GM12878 (cell line): ENCODE data around the gene GRK5. TPM values are rescaled to one million over a fixed set of nuclear protein-coding genes. Genes with fewer than 3 reads are reported as not detected.
A peak's percentile ranks its signal among the peaks of the same experiment; 100 is the strongest.

Source experiments
- ATAC-seq: fragments of 200-7000 bp; cut with Tn5 transposase; 3 replicates; pipeline ENCODE4 v1.9.1; 2020; ENCODE audit warnings: mild to moderate bottlenecking, moderate library complexity
- BruUV-seq: library from RNA; stranded (reverse); fragments of 400-500 nt; replicated peaks from 2 replicates; lab custom pipeline; 2021; lab: Mats Ljungman, UMichigan
- CTCF ChIA-PET: fragments of 300-600 bp; sonication (Branson Sonifier 250); formaldehyde crosslinking; extraction: SDS; loops from one replicate; lab custom pipeline; 2021; ENCODE audit warnings: inconsistent platforms; lab: Yijun Ruan, JAX
- POLR2A ChIA-PET: fragments of 350-600 bp; formaldehyde crosslinking; extraction: SDS; loops from one replicate; lab custom pipeline; 2021; ENCODE audit warnings: inconsistent platforms; lab: Charles Lee
- RAD21 ChIA-PET: fragments of 300-600 bp; sonication (Branson Sonifier 250); formaldehyde crosslinking; loops from one replicate; lab custom pipeline; 2023; ENCODE audit warnings: antibody characterized with exemption; ENCODE audit not compliant: unreplicated experiment; lab: Charles Lee
- SMC1A ChIA-PET: fragments of 300-600 bp; sonication (Branson Sonifier 250); formaldehyde crosslinking; loops from one replicate; lab custom pipeline; 2023; ENCODE audit not compliant: unreplicated experiment, uncharacterized antibody; lab: Charles Lee
- DNase-seq: peaks from one replicate; pipeline ENCODE4 v3.0.0-alpha.2; 2011; ENCODE audit warnings: low read depth, low spot score
- FAIRE-seq: peaks from 3 replicates; lab custom pipeline; 2011; peaks lifted over from hg19 to GRCh38; lab: Jason Lieb, UNC
- H2AFZ ChIP-seq: 2 replicates; pipeline ENCODE4 v1.6.0; 2011; ENCODE audit warnings: low read depth, low read length, control low read depth; ENCODE audit not compliant: control insufficient read depth
- H3K27ac ChIP-seq: 2 replicates; pipeline ENCODE4 v1.5.1; 2011; ENCODE audit warnings: control low read depth; ENCODE audit not compliant: control insufficient read depth, insufficient read depth
- H3K27me3 ChIP-seq, 2 experiments: replicated peaks in 1 of 2; 2 replicates each; pipeline versions ENCODE4 v1.6.0 to v1.6.1; 2011; ENCODE audit warnings: low read length in 1 of 2; ENCODE audit not compliant: control insufficient read depth in 2 of 2, insufficient read depth in 2 of 2
- H3K36me3 ChIP-seq, 2 experiments: 2 replicates each; pipeline ENCODE4 v1.5.1; 2011; ENCODE audit warnings: low read length in 1 of 2; ENCODE audit not compliant: control insufficient read depth in 2 of 2, insufficient read depth in 2 of 2
- H3K4me1 ChIP-seq: 2 replicates; pipeline ENCODE4 v1.6.1; 2011; ENCODE audit warnings: mild to moderate bottlenecking, low read length, moderate library complexity, mixed read lengths; ENCODE audit not compliant: control insufficient read depth, insufficient read depth
- H3K4me2 ChIP-seq: 2 replicates; pipeline ENCODE4 v1.6.0; 2011; ENCODE audit warnings: control low read depth; ENCODE audit not compliant: control insufficient read depth, insufficient read depth
- H3K4me3 ChIP-seq: fragments of 200-600 bp; sonication (generic); 2 replicates; pipeline ENCODE4 v1.5.1; 2016
- H3K79me2 ChIP-seq: 2 replicates; pipeline ENCODE4 v1.6.0; 2011; ENCODE audit warnings: low read length; ENCODE audit not compliant: control insufficient read depth, insufficient read depth
- H3K9ac ChIP-seq: 2 replicates; pipeline ENCODE4 v1.8.0; 2011; ENCODE audit warnings: low read length, control low read depth, mixed read lengths; ENCODE audit not compliant: control insufficient read depth, insufficient read depth
- H3K9me3 ChIP-seq: replicated peaks from 3 replicates; pipeline ENCODE4 v1.5.1; 2011; ENCODE audit warnings: mild to moderate bottlenecking, low read length; ENCODE audit not compliant: control insufficient read depth, insufficient read depth
- H4K20me1 ChIP-seq: 2 replicates; pipeline ENCODE4 v1.6.0; 2011; ENCODE audit not compliant: control insufficient read depth, insufficient read depth
- ASH2L ChIP-seq: fragments of 300-600, 200-600 bp; sonication (generic); IDR thresholded peaks from 2 replicates; pipeline ENCODE4 v1.6.1; 2017; ENCODE audit warnings: low read depth, mild to moderate bottlenecking, borderline replicate concordance
- CBFB ChIP-seq: IDR thresholded peaks from 2 replicates; pipeline ENCODE4 v1.6.1; 2016; ENCODE audit warnings: antibody characterized with exemption, low read depth
- CHD4 ChIP-seq: fragments of 200-600 bp; sonication (generic); IDR thresholded peaks from 2 replicates; pipeline ENCODE4 v1.6.1; 2016; ENCODE audit warnings: mild to moderate bottlenecking
- EGR1 ChIP-seq, 2 experiments: IDR thresholded peaks; 1 replicate in 1 of 2; 2 replicates in 1 of 2; pipeline ENCODE4 v1.6.1; 2011 to 2012; ENCODE audit warnings: low read depth in 2 of 2, low read length in 2 of 2, borderline replicate concordance in 1 of 2, mild to moderate bottlenecking in 1 of 2, moderate library complexity in 1 of 2
- EZH2 ChIP-seq: IDR thresholded peaks from 2 replicates; pipeline ENCODE4 v1.6.1; 2012; ENCODE audit warnings: low read depth, mild to moderate bottlenecking, control low read depth, inconsistent platforms, low read length, borderline replicate concordance; ENCODE audit not compliant: control insufficient read depth
- GATAD2B ChIP-seq: fragments of 450-650 bp; conservative IDR thresholded peaks from 2 replicates; pipeline ENCODE4 v1.6.1; 2017; ENCODE audit warnings: low read depth, mild to moderate bottlenecking, moderate library complexity
- HDAC6 ChIP-seq: fragments of 200-600 bp; sonication (generic); IDR thresholded peaks from one replicate; pipeline ENCODE4 v1.8.0; 2017; ENCODE audit warnings: antibody characterized with exemption; ENCODE audit not compliant: unreplicated experiment
- IKZF2 ChIP-seq, 2 experiments: fragments of 450-650 bp; IDR thresholded peaks; 2 replicates each; pipeline ENCODE4 v1.6.1; 2017; ENCODE audit warnings: mild to moderate bottlenecking in 2 of 2, moderate library complexity in 2 of 2
- KDM1A ChIP-seq: fragments of 200-600 bp; sonication (generic); IDR thresholded peaks from 2 replicates; pipeline ENCODE4 v1.6.1; 2016; ENCODE audit warnings: borderline replicate concordance
- LARP7 ChIP-seq: fragments of 450-650 bp; IDR thresholded peaks from 2 replicates; pipeline ENCODE4 v1.6.1; 2017; ENCODE audit warnings: mild to moderate bottlenecking
- RUNX3 ChIP-seq: IDR thresholded peaks from 2 replicates; pipeline ENCODE4 v1.6.1; 2012; ENCODE audit warnings: low read length, inconsistent platforms
- SMARCA5 ChIP-seq: fragments of 450-650 bp; IDR thresholded peaks from 2 replicates; pipeline ENCODE4 v1.6.1; 2017; ENCODE audit warnings: mild to moderate bottlenecking
- ZNF24 ChIP-seq: fragments of 450-650 bp; IDR thresholded peaks from 2 replicates; pipeline ENCODE4 v1.6.1; 2017; ENCODE audit warnings: antibody characterized with exemption, mild to moderate bottlenecking
- WGBS: methylation state at CpG from one replicate; pipeline ENCODE4 v1.1.6; 2016; ENCODE audit warnings: low lambda C conversion rate; ENCODE audit not compliant: insufficient replicate concordance, insufficient coverage; ENCODE audit errors: missing lambda C conversion rate; 5-methylcytosine and 5-hydroxymethylcytosine counted together
- in situ Hi-C: fragments of 300-500 bp; cut with MboI; formaldehyde crosslinking; loops from 9 replicates; pipeline ENCODE4 v1.14.3; 2018; ENCODE audit warnings: mixed read lengths
- intact Hi-C: fragments of 100-400 bp; cut with micrococcal nuclease; formaldehyde crosslinking; loops from one replicate; pipeline ENCODE4 v1.14.2; 2022; ENCODE audit not compliant: unreplicated experiment
- polyA plus RNA-seq, 11 experiments: library from polyadenylated mRNA; depleted of rRNA in 4 of 11; unstranded in 6 of 11; stranded (reverse) in 5 of 11; fragments of >200 nt; fragmentation: Nextera tagmentation in 4 of 11; fragmentation: Illumina TruSeq in 1 of 11; extraction: Ambion mirVana in 4 of 11; extraction: Trizol in 1 of 11; gene quantifications; 1 replicate in 1 of 11; 2 replicates in 10 of 11; pipeline versions ENCODE4 v1.2.1 to v1.2.3, GENCODE V29; 2011 to 2016; ENCODE audit warnings: inconsistent platforms in 2 of 11, missing spikeins in 2 of 11, low read depth in 1 of 11
- total RNA-seq, 4 experiments: library from RNA; depleted of rRNA in 3 of 4; stranded (reverse); fragments of >200 nt in 3 of 4; fragmentation: Illumina TruSeq in 1 of 4; extraction: Trizol in 1 of 4; gene quantifications; 2 replicates each; pipeline versions ENCODE4 v1.2.1 to v1.2.3, GENCODE V29; 2013 to 2021
- TF ChIP-seq, protein P1 (sequence below): fragments of 450-650 bp; IDR thresholded peaks from 2 replicates; pipeline ENCODE4 v1.6.1; 2017; ENCODE audit warnings: low read depth, mild to moderate bottlenecking, moderate library complexity
- TF ChIP-seq, protein P2 (sequence below): IDR thresholded peaks from 2 replicates; pipeline ENCODE4 v1.6.1; 2012; ENCODE audit warnings: low read depth, low read length, improper control_type of control experiment

GRK5 gene
- total and polyA plus RNA-seq, 10 of the 15 experiments (the other 5 are each of a cell fraction or from before 2014, with no cell fraction given) = 0.11 to 22.1 (median 10.0) TPM

DNA sequence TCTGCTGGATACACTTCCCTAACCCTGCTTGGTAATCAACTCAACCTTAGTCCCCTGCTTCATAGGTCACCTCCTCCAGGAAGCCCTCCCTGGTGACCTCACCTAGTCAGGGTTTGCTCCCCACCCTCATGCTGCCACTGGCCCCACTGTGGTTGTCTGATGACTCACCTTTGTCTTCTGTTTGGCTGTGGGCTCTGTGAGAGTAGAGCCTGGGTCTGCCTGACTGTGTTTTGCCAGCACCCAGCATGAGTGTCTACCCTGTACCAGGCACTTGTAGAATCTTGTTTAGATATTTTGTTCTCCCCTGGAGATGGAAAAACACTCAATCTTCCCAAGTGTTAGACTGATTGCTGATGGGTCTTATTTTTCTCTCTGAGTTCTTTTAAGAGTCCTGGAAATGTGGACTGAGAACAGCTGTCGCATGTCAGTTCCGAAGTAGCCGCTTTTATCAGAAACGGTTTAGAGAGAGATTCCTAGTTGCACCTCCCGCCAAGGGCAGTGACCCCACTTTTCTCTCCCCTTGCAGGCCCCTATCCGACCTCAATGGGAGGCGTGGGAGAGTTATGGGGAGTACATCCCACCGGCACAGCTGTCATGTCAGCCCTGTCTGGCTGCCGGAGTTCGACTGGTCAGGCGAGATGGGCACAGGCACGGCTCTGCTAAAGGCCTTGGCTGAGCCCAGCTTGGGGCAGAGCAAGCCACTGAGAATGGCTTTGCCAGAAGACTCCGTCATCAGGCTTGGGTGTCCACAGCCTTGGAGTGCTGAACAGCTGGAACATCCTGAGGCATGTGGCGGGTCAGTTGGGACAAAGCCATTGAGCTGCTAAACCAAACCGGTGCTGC is 134.3 kb downstream of the GRK5 start:
- H3K27me3 ChIP-seq = no peaks in the 10 kb centered on the region
- CTCF ChIA-PET = no interaction called here
- no TSS peak for BruUV-seq
- intact Hi-C loops = no loop called here
- H3K79me2 ChIP-seq = no peaks in the 10 kb centered on the region
- TF ChIP-seq EZH2 (no peak), RUNX3 (peak; percentile 58), SMARCA5 (0 out of 2 replicates have a peak, but pooled peaks have one; percentile 53)
- H3K4me3 ChIP-seq = no peak overlapping the region
- H3K4me2 ChIP-seq = no peak overlapping the region
- 81% methylated on average over 14 of the region's 15 CpGs for WGBS
- POLR2A ChIA-PET = no interaction called here
- RAD21 ChIA-PET = no interaction called here
- H3K36me3 ChIP-seq = peaks cover 1 to 14% of the 10 kb centered on the region in 2 experiments
- no peak overlapping the region for H3K9ac ChIP-seq
- no peak overlapping the region for H3K27ac ChIP-seq
- H2AFZ ChIP-seq = no peak overlapping the region
- no peak for DNase-seq
- FAIRE-seq = no peak
- H3K9me3 ChIP-seq = no peaks in the 10 kb centered on the region
- 0 out of 2 replicates have a peak, but pooled peaks cover 3% of the 10 kb centered on the region for H4K20me1 ChIP-seq
- no peaks in the 10 kb centered on the region for H3K4me1 ChIP-seq
- ATAC-seq = peak; percentile 82
- in situ Hi-C loops = no loop called here
- SMC1A ChIA-PET = interaction anchor here (0.6 kb wide), 1 partner anchor 263 kb away, joined by 3 read pairs; no protein-coding TSS in a partner anchor

DNA sequence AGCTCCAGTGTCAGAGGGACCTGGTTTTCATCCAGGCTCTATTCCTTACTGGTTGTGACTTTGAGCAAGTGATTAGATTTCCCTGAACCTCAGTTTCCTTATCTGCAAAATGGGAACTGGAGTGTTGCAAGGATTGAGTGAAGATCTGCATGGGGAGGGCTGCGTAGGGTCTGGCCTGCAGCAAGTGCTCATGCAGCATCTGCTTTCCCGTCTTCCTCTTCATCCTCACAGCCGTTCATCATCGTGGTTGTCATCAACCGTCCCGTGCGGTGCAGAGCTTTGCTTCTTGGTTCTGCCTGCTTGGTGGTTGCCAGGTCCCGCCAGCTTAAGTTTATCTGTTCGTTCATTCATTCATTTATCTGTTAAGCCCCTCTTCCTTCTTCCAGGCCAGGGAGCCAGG is 135.0 kb downstream of the GRK5 start:
- Histone ChIP-seq H3K4me1 (no peaks in the 10 kb centered on the region), H3K9ac (no peak overlapping the region), H3K27ac (no peak overlapping the region), H2AFZ (no peak overlapping the region), H4K20me1 (0 out of 2 replicates have a peak, but pooled peaks cover 3% of the 10 kb centered on the region), H3K79me2 (no peaks in the 10 kb centered on the region), H3K27me3 (no peaks in the 10 kb centered on the region), H3K4me2 (no peak overlapping the region), H3K36me3 (peaks cover 2 to 14% of the 10 kb centered on the region in 2 experiments), H3K4me3 (no peak overlapping the region), H3K9me3 (no peaks in the 10 kb centered on the region)
- DNase-seq (no peak), FAIRE-seq (no peak), ATAC-seq (no peak)
- no TSS peak for BruUV-seq
- WGBS = 97% methylated on average over 9 of the region's 9 CpGs
- in situ Hi-C loops = no loop called here
- ChIA-PET RAD21 (no interaction called here), CTCF (no interaction called here), SMC1A (interaction anchor here (0.6 kb wide), 1 partner anchor 263 kb away, joined by 3 read pairs; no protein-coding TSS in a partner anchor), POLR2A (no interaction called here)
- intact Hi-C loops = no loop called here
- TF ChIP-seq LARP7 = no peak
- TF ChIP-seq CBFB = no peak
- TF ChIP-seq ASH2L = no peak
- TF ChIP-seq, protein P1, sequence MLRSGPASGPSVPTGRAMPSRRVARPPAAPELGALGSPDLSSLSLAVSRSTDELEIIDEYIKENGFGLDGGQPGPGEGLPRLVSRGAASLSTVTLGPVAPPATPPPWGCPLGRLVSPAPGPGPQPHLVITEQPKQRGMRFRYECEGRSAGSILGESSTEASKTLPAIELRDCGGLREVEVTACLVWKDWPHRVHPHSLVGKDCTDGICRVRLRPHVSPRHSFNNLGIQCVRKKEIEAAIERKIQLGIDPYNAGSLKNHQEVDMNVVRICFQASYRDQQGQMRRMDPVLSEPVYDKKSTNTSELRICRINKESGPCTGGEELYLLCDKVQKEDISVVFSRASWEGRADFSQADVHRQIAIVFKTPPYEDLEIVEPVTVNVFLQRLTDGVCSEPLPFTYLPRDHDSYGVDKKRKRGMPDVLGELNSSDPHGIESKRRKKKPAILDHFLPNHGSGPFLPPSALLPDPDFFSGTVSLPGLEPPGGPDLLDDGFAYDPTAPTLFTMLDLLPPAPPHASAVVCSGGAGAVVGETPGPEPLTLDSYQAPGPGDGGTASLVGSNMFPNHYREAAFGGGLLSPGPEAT = no peak
- TF ChIP-seq IKZF2 (IDR thresholded peaks at IDR 0.05) = no peak
- no peak for TF ChIP-seq HDAC6
- TF ChIP-seq CHD4 = no peak
- no peak for TF ChIP-seq ZNF24
- no peak for TF ChIP-seq KDM1A
- no peak for TF ChIP-seq GATAD2B
- TF ChIP-seq, protein P2, sequence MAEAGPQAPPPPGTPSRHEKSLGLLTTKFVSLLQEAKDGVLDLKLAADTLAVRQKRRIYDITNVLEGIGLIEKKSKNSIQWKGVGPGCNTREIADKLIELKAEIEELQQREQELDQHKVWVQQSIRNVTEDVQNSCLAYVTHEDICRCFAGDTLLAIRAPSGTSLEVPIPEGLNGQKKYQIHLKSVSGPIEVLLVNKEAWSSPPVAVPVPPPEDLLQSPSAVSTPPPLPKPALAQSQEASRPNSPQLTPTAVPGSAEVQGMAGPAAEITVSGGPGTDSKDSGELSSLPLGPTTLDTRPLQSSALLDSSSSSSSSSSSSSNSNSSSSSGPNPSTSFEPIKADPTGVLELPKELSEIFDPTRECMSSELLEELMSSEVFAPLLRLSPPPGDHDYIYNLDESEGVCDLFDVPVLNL = no peak
- no peak for TF ChIP-seq EGR1 (IDR thresholded peaks at IDR 0.05; ENCODE audit: borderline replicate concordance in 1 of 2, low read depth in 2 of 2, low read length in 2 of 2)
